Inflammatory macrophage treated with lipopolysaccharide for 1 hour (primary cell): ENCODE results near the gene NUMB.
"Not testable (repeated sequence)": the region's sequence is repeated elsewhere in the genome, so short reads cannot be mapped to it uniquely, and the experiment has no call there.

ENCODE experiments used
- DNase-seq, 2 donors: peaks; one replicate each; pipeline ENCODE4 v3.0.0-alpha.2; 2020 to 2022

NUMB gene

GRCh38 chr14:73344319-73344718 is 114.0 kb downstream of the NUMB start:
- DNase-seq: no peak

GRCh38 chr14:73342670-73343069 is 115.7 kb downstream of the NUMB start:
- no peak for DNase-seq

- DNase-seq: no peak
These were observed 118.3 kb downstream of the NUMB start for GRCh38 chr14:73339846-73340595.

GRCh38 chr14:73339206-73339605 is 119.1 kb downstream of the NUMB start:
- no peak for DNase-seq

GRCh38 chr14:73338551-73338950 is 119.8 kb downstream of the NUMB start:
- DNase-seq: no peak

- DNase-seq: no peak
These were observed 125.3 kb downstream of the NUMB start for GRCh38 chr14:73333031-73333430.

- DNase-seq: no peak
These were observed 132.6 kb downstream of the NUMB start for GRCh38 chr14:73325630-73326299.

- no peak for DNase-seq
These were observed 133.3 kb downstream of the NUMB start for GRCh38 chr14:73325063-73325462.

GRCh38 chr14:73324533-73324932 is 133.8 kb downstream of the NUMB start:
- no peak for DNase-seq

- no peak for DNase-seq
These were observed 134.4 kb downstream of the NUMB start for GRCh38 chr14:73323896-73324399.

- DNase-seq: no peak
These were observed 145.2 kb downstream of the NUMB start for GRCh38 chr14:73313151-73313550.

- no peak for DNase-seq
These were observed 145.7 kb downstream of the NUMB start for GRCh38 chr14:73312687-73313086.

- no peak for DNase-seq
These were observed 146.7 kb downstream of the NUMB start for GRCh38 chr14:73311708-73312030.

- not testable (repeated sequence) for DNase-seq
These were observed 149.1 kb downstream of the NUMB start for GRCh38 chr14:73309207-73309606.

- no peak for DNase-seq
These were observed 151.1 kb downstream of the NUMB start for GRCh38 chr14:73307261-73307660.

- no peak for DNase-seq
These were observed 152.8 kb downstream of the NUMB start for GRCh38 chr14:73305499-73305898.

- DNase-seq: peak in 1 of 2 donors; percentile 61
These were observed 163.0 kb downstream of the NUMB start for GRCh38 chr14:73295198-73295796.

GRCh38 chr14:73293782-73294781 is 164.3 kb downstream of the NUMB start:
- no peak for DNase-seq

- DNase-seq: no peak
These were observed 168.1 kb downstream of the NUMB start for GRCh38 chr14:73290279-73290678.

GRCh38 chr14:73289729-73290128 is 168.6 kb downstream of the NUMB start:
- no peak for DNase-seq

- DNase-seq: no peak
These were observed 169.0 kb downstream of the NUMB start for GRCh38 chr14:73289308-73289707.

- no peak for DNase-seq
These were observed 171.3 kb downstream of the NUMB start for GRCh38 chr14:73287071-73287470.

- DNase-seq: no peak
These were observed 171.7 kb downstream of the NUMB start for GRCh38 chr14:73286598-73286997.
